ENCODE results near the gene PPP2R5B.

The PPP2R5B gene

GRCh38 chr11:64928957-64929356 is 4.5 kb downstream of the PPP2R5B start:
- no peak for DNase-seq (ENCODE audit: low read depth in 2 of 3, low spot score in 1 of 3)

GRCh38 chr11:64929625-64930024 is 5.1 kb downstream of the PPP2R5B start:
- DNase-seq (ENCODE audit: low read depth in 2 of 3, low spot score in 1 of 3): no peak

- DNase-seq (ENCODE audit: low read depth in 2 of 3, low spot score in 1 of 3): no peak
These were observed 5.9 kb downstream of the PPP2R5B start for GRCh38 chr11:64930340-64930739.

GRCh38 chr11:64931290-64931689 is 6.8 kb downstream of the PPP2R5B start:
- DNase-seq (ENCODE audit: low read depth in 2 of 3, low spot score in 1 of 3): no peak

- DNase-seq (ENCODE audit: low read depth in 2 of 3, low spot score in 1 of 3): no peak
These were observed 7.8 kb downstream of the PPP2R5B start for GRCh38 chr11:64932324-64932723.

- no peak for DNase-seq (ENCODE audit: low read depth in 2 of 3, low spot score in 1 of 3)
These were observed 8.9 kb downstream of the PPP2R5B start for GRCh38 chr11:64933213-64933934.

GRCh38 chr11:64933935-64934681 is 9.6 kb downstream of the PPP2R5B start:
- DNase-seq (ENCODE audit: low read depth in 2 of 3, low spot score in 1 of 3): no peak

- DNase-seq (ENCODE audit: low read depth in 2 of 3, low spot score in 1 of 3): no peak
These were observed 10.3 kb downstream of the PPP2R5B start for GRCh38 chr11:64934682-64935358.

- no peak for DNase-seq (ENCODE audit: low read depth in 2 of 3, low spot score in 1 of 3)
These were observed 11.0 kb downstream of the PPP2R5B start, which contains the start of gene GPHA2 for GRCh38 chr11:64935359-64936081. Gene GPHA2, minus strand, starts transcription at chr11:64935893. Its CDS starts 433 bp downstream, at chr11:64935460.

GRCh38 chr11:64936539-64936938 is 12.1 kb downstream of the PPP2R5B start:
- no peak for DNase-seq (ENCODE audit: low read depth in 2 of 3, low spot score in 1 of 3)

GRCh38 chr11:64947208-64947814 is 22.8 kb downstream of the PPP2R5B start:
- no peak for DNase-seq (ENCODE audit: low read depth in 2 of 3, low spot score in 1 of 3)

- DNase-seq (ENCODE audit: low read depth in 2 of 3, low spot score in 1 of 3): no peak
These were observed 27.0 kb downstream of the PPP2R5B start for GRCh38 chr11:64951529-64951928.

GRCh38 chr11:64954201-64954600 is 29.7 kb downstream of the PPP2R5B start:
- DNase-seq (ENCODE audit: low read depth in 2 of 3, low spot score in 1 of 3): no peak

GRCh38 chr11:64959498-64959897 is 35.0 kb downstream of the PPP2R5B start:
- no peak for DNase-seq (ENCODE audit: low read depth in 2 of 3, low spot score in 1 of 3)

GRCh38 chr11:64960719-64961118 is 36.2 kb downstream of the PPP2R5B start:
- DNase-seq (ENCODE audit: low read depth in 2 of 3, low spot score in 1 of 3): no peak

GRCh38 chr11:64963072-64963631 is 38.7 kb downstream of the PPP2R5B start:
- no peak for DNase-seq (ENCODE audit: low read depth in 2 of 3, low spot score in 1 of 3)

- DNase-seq (ENCODE audit: low read depth in 2 of 3, low spot score in 1 of 3): no peak
These were observed 42.9 kb downstream of the PPP2R5B start for GRCh38 chr11:64967375-64967774.

GRCh38 chr11:64969209-64969608 is 44.7 kb downstream of the PPP2R5B start:
- no peak for DNase-seq (ENCODE audit: low read depth in 2 of 3, low spot score in 1 of 3)

GRCh38 chr11:64970731-64971151 is 46.3 kb downstream of the PPP2R5B start:
- DNase-seq (ENCODE audit: low read depth in 2 of 3, low spot score in 1 of 3): peak; percentile 12 to 48 (median 24)

GRCh38 chr11:64971421-64972233 is 47.1 kb downstream of the PPP2R5B start, which contains the start of gene MAJIN:
Gene MAJIN, minus strand, starts transcription at chr11:64972108. Its CDS starts 12,703 bp downstream, at chr11:64959405.
- DNase-seq (ENCODE audit: low read depth in 2 of 3, low spot score in 1 of 3): peak; percentile 78 to 88 (median 87)

All from stimulated activated CD4-positive, alpha-beta T cell treated with anti-CD3 and anti-CD28 coated beads, Interleukin-12 subunit alpha, Interleukin-12 subunit beta, amount 100 ng/mL, for 48 hours (primary cell).